Breast epithelium (tissue), 3 donors: ENCODE measurements around the gene ALG8.

Experiments
- CTCF ChIP-seq, 3 donors: fragments of 450-650 bp; IDR thresholded peaks; one replicate each; pipeline ENCODE4 v1.5.1; 2016 to 2017; ENCODE audit warnings: antibody characterized with exemption in 3 of 3, mild to moderate bottlenecking in 3 of 3, moderate library complexity in 3 of 3
- POLR2A ChIP-seq: fragments of 450-650 bp; IDR thresholded peaks from one replicate; pipeline ENCODE4 v1.6.1; 2016; ENCODE audit warnings: antibody characterized with exemption, mild to moderate bottlenecking, moderate library complexity
- POLR2AphosphoS5 ChIP-seq, 3 donors: sonication (generic); formaldehyde crosslinking; IDR thresholded peaks; one replicate each; pipeline ENCODE4 v1.6.1; 2017; ENCODE audit warnings: antibody characterized with exemption in 3 of 3

DNA sequence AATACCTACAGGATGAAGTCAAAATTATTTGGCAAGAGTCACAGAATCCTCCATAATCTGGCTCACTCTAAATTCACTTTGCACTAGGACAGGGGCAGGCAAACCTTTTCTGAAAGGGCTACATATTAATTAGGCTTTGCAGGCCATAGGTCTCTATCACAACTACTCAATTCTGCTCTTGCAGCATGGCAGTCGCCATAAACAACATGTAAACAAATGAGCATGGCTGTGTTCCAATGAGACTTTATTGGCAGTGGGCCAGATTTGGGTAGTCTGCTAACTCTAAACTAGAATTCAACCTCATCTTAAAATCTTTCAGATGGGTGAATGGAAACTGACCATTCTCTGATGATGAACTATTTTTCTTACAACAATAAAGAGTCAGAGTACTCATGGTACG is 70.0 kb downstream of the ALG8 start:
- TF ChIP-seq POLR2A (no peak), CTCF (IDR thresholded peaks at IDR 0.05) (no peak), POLR2AphosphoS5 (IDR thresholded peaks at IDR 0.05) (no peak)
